ENCODE data around the gene PITPNM3.

PITPNM3 gene

GRCh38 chr17:6460531-6461161 is 95.7 kb downstream of the PITPNM3 start:
- H3K27ac Mint-ChIP-seq, result no peak overlapping the region
- CTCF ChIA-PET, result no interaction called here
- peaks cover 21% of the 10 kb centered on the region for H3K4me1 Mint-ChIP-seq
- no peaks in the 10 kb centered on the region for H3K9me3 Mint-ChIP-seq
- H3K36me3 Mint-ChIP-seq, result no peaks in the 10 kb centered on the region
- H3K27me3 Mint-ChIP-seq, result peaks cover 29% of the 10 kb centered on the region
- H3K4me3 Mint-ChIP-seq, result no peak overlapping the region
- no peak for DNase-seq

DNA sequence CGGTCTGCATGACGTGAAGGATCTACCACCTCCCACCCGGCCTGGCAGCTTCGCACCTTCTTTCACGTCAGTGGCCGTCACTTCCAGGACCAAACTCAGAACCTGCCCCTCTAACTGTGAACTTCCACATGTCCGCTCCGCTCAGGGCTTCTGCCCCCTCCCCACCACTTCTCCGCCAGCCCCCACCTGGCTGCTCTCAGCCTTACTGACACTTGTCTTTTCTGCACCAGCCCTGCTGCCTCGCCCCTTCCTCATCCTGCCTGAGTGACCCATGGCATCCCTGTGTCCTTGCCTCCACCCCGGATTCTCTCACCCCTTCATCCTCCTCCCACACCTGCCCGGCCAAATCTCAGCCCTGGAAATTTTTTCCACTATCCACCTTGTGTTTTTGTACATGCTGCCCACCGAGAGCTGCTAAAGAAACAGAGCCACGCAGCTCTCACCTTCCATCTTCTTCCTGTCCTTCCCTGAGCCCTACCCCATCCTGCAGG is 97.8 kb downstream of the PITPNM3 start:
- no peak overlapping the region for H3K4me3 Mint-ChIP-seq
- no peaks in the 10 kb centered on the region for H3K36me3 Mint-ChIP-seq
- H3K27me3 Mint-ChIP-seq, result peaks cover 46% of the 10 kb centered on the region
- peaks cover 28% of the 10 kb centered on the region for H3K4me1 Mint-ChIP-seq
- CTCF ChIA-PET, result interaction anchor here (1.0 kb wide), 1 partner anchor 14 kb away, joined by 3 read pairs; no protein-coding TSS in a partner anchor
- H3K27ac Mint-ChIP-seq, result no peak overlapping the region
- DNase-seq, result no peak
- H3K9me3 Mint-ChIP-seq, result no peaks in the 10 kb centered on the region

- Mint-ChIP-seq H3K4me1 (peaks cover 28% of the 10 kb centered on the region), H3K36me3 (no peaks in the 10 kb centered on the region), H3K9me3 (no peaks in the 10 kb centered on the region), H3K27ac (no peak overlapping the region), H3K4me3 (no peak overlapping the region), H3K27me3 (peaks cover 49% of the 10 kb centered on the region)
- CTCF ChIA-PET, result interaction anchor here (1.0 kb wide), 1 partner anchor 15 kb away, joined by 3 read pairs; no protein-coding TSS in a partner anchor
- DNase-seq, result no peak
These were observed 98.5 kb downstream of the PITPNM3 start for GRCh38 chr17:6457688-6458459.

DNA sequence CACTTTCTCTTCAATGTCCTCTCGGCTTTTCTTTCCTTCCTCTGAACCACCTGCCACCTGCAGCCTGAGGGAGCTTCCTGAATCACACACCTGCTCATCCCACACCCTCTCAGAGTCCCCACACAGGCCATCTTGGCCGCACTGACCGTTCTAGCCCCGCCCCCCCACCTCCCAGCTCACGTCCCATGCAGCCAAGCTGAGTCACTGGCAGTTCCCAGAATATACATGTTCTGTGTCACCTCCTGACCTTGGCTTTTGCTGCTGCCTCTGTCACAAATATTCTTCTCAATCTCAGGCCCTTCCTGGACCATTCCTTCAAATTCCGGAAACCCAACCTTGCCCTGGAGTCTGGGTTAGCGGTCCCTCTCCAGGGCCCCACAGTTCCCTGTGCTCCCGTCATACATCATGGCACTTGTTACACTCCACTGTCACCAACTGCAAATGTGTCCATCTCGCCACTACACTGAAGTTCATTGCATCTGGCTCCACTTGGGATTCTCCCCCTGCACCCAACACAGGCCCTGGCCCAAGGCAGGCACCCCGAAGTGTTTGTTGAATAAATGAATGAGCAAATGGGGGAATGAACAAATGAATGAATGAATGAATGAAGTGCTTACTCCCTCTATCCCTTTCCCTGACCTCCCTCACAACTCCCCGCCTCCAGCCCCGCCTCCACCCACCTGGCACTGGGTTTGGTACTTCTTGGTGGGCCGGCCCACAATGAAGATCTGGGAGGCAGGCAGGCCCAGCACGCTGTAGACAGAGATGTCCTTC is 99.3 kb downstream of the PITPNM3 start:
- Mint-ChIP-seq H3K9me3 (no peaks in the 10 kb centered on the region), H3K4me3 (no peak overlapping the region), H3K27ac (no peak overlapping the region), H3K27me3 (peaks cover 47% of the 10 kb centered on the region), H3K36me3 (no peaks in the 10 kb centered on the region), H3K4me1 (peaks cover 25% of the 10 kb centered on the region)
- CTCF ChIA-PET, result no interaction called here
- DNase-seq, result no peak

DNA sequence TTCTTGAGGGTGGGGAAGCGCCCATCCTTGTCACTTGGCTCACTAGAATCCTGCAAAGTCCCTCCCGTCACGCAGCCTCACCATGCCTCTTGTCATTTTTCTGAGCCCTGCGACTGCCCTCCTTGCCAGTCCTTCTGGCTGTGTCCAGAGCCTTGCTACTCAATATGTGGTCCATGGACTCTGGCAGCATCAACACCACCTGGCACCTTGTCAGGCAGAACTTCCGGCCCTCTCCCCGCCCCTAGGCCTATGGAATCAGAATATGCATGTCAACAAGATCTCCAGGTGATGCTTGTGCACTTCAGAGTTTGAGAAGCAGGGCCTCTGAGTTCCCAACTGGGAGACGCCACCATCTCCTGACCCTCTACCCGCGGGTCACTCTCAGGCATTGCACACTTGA is 100.0 kb downstream of the PITPNM3 start:
- Mint-ChIP-seq H3K4me3 (no peak overlapping the region), H3K27ac (no peak overlapping the region), H3K36me3 (peaks cover 2% of the 10 kb centered on the region), H3K4me1 (peaks cover 19% of the 10 kb centered on the region), H3K9me3 (no peaks in the 10 kb centered on the region), H3K27me3 (peaks cover 48% of the 10 kb centered on the region)
- CTCF ChIA-PET, result no interaction called here
- DNase-seq, result no peak

GRCh38 chr17:6455321-6455705 is 101.0 kb downstream of the PITPNM3 start:
- no peak overlapping the region for H3K27ac Mint-ChIP-seq
- H3K4me1 Mint-ChIP-seq, result peaks cover 19% of the 10 kb centered on the region
- H3K27me3 Mint-ChIP-seq, result peaks cover 48% of the 10 kb centered on the region
- CTCF ChIA-PET, result interaction anchor here (1.5 kb wide), 1 partner anchor 17 kb away, joined by 5 read pairs; no protein-coding TSS in a partner anchor
- H3K9me3 Mint-ChIP-seq, result no peaks in the 10 kb centered on the region
- peak overlapping the region; percentile 37 for H3K4me3 Mint-ChIP-seq
- DNase-seq, result peak; percentile 64
- peaks cover 2% of the 10 kb centered on the region for H3K36me3 Mint-ChIP-seq

GRCh38 chr17:6454495-6455320 is 101.6 kb downstream of the PITPNM3 start:
- DNase-seq, result no peak
- no peak overlapping the region for H3K27ac Mint-ChIP-seq
- peaks cover 19% of the 10 kb centered on the region for H3K4me1 Mint-ChIP-seq
- H3K9me3 Mint-ChIP-seq, result no peaks in the 10 kb centered on the region
- CTCF ChIA-PET, result interaction anchor here (1.5 kb wide), 1 partner anchor 18 kb away, joined by 5 read pairs; no protein-coding TSS in a partner anchor
- H3K27me3 Mint-ChIP-seq, result peaks cover 43% of the 10 kb centered on the region
- no peak overlapping the region for H3K4me3 Mint-ChIP-seq
- H3K36me3 Mint-ChIP-seq, result peaks cover 5% of the 10 kb centered on the region

GRCh38 chr17:6453279-6454024 is 102.9 kb downstream of the PITPNM3 start:
- DNase-seq, result no peak
- H3K27ac Mint-ChIP-seq, result no peak overlapping the region
- no peaks in the 10 kb centered on the region for H3K9me3 Mint-ChIP-seq
- H3K36me3 Mint-ChIP-seq, result peaks cover 11% of the 10 kb centered on the region
- H3K4me3 Mint-ChIP-seq, result no peak overlapping the region
- peaks cover 43% of the 10 kb centered on the region for H3K27me3 Mint-ChIP-seq
- H3K4me1 Mint-ChIP-seq, result peaks cover 19% of the 10 kb centered on the region
- CTCF ChIA-PET, result no interaction called here

GRCh38 chr17:6452471-6453266 is 103.7 kb downstream of the PITPNM3 start:
- H3K9me3 Mint-ChIP-seq, result no peaks in the 10 kb centered on the region
- H3K4me1 Mint-ChIP-seq, result peaks cover 19% of the 10 kb centered on the region
- DNase-seq, result no peak
- CTCF ChIA-PET, result interaction anchor here (0.8 kb wide), 1 partner anchor 21 kb away, joined by 3 read pairs; no protein-coding TSS in a partner anchor
- H3K36me3 Mint-ChIP-seq, result peaks cover 13% of the 10 kb centered on the region
- H3K27me3 Mint-ChIP-seq, result peaks cover 43% of the 10 kb centered on the region
- no peak overlapping the region for H3K4me3 Mint-ChIP-seq
- H3K27ac Mint-ChIP-seq, result no peak overlapping the region

DNA sequence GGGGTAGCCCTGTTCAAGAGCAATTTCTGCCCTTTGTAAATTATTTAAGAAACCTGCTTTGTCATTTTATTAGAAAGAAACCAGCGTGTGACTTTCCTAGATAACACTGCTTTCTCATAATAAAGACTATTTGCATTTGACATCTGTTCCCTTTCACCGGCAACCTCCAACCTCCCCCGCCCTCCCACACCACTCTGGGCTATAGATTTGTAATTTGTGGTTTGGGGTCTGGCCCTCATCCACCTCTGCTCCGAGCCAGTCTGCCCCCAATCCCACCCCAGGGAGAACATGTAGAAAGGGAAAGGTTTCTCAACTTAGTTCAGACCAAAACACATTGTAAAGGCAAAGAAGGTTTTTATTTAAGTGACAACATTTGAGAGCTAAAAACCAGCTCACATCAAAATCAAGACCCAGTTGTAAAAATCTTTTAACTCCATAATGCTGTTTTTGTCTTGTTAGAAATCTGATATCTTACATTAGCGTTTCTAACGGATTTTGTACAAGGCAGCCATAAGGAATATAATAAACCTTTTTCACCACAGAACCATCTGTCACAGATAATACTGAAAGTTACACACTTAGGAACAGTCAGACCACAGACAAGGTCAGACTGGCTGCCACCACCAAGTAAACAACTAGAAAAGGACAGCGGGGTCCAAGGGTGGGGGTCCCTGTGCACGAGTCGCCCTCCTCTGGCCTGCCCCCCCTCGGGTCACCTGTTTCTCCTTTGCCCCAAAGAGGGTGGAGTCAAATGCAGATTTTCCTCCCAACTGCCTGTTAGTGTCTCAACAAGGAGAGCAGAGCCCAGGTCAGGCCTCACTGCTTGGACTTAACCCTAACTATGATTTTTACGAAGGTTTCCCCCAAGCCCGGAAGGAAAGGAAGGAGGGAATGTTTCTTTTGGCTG is 105.2 kb downstream of the PITPNM3 start:
- Mint-ChIP-seq H3K27me3 (peaks cover 28% of the 10 kb centered on the region), H3K4me1 (peaks cover 12% of the 10 kb centered on the region), H3K4me3 (no peak overlapping the region), H3K9me3 (no peaks in the 10 kb centered on the region), H3K36me3 (peaks cover 16% of the 10 kb centered on the region), H3K27ac (no peak overlapping the region)
- DNase-seq, result no peak
- CTCF ChIA-PET, result interaction anchor here (2.0 kb wide), 1 partner anchor 15 kb away, joined by 4 read pairs; no protein-coding TSS in a partner anchor

GRCh38 chr17:6449307-6449706 is 107.0 kb downstream of the PITPNM3 start:
- CTCF ChIA-PET, result no interaction called here
- Mint-ChIP-seq H3K36me3 (peaks cover 24% of the 10 kb centered on the region), H3K27ac (no peak overlapping the region), H3K4me1 (peaks cover 18% of the 10 kb centered on the region), H3K9me3 (no peaks in the 10 kb centered on the region), H3K4me3 (no peak overlapping the region), H3K27me3 (peaks cover 21% of the 10 kb centered on the region)
- no peak for DNase-seq

- DNase-seq, result no peak
- Mint-ChIP-seq H3K4me3 (no peak overlapping the region), H3K27ac (no peak overlapping the region), H3K36me3 (peaks cover 25% of the 10 kb centered on the region), H3K27me3 (peaks cover 21% of the 10 kb centered on the region), H3K4me1 (peaks cover 21% of the 10 kb centered on the region), H3K9me3 (no peaks in the 10 kb centered on the region)
- CTCF ChIA-PET, result interaction anchor here (0.7 kb wide), 1 partner anchor 18 kb away, joined by 3 read pairs; no protein-coding TSS in a partner anchor
These were observed 107.9 kb downstream of the PITPNM3 start for GRCh38 chr17:6448473-6448872.

All from activated naive CD4-positive, alpha-beta T cell treated with anti-CD3 and anti-CD28 coated beads, Interleukin-2, amount 10 ng/mL, durations not matched to agents 7 days and 5 days (primary cell).